GM19452 (cell line): ENCODE measurements around the gene IGFBP7.

Source experiments
- ATAC-seq: cut with Tn5 transposase; IDR thresholded peaks from one replicate; pipeline ENCODE4 v1.9.1; 2021; ENCODE audit not compliant: unreplicated experiment

Gene IGFBP7

GRCh38 chr4:57098415-57098814 is 11.8 kb downstream of the IGFBP7 start:
- ATAC-seq: no peak

- ATAC-seq: no peak
These were observed 12.5 kb downstream of the IGFBP7 start for GRCh38 chr4:57097711-57098110.

- ATAC-seq: no peak
These were observed 14.2 kb downstream of the IGFBP7 start for GRCh38 chr4:57095956-57096355.

- ATAC-seq: no peak
These were observed 14.9 kb downstream of the IGFBP7 start for GRCh38 chr4:57095245-57095644.

- ATAC-seq: no peak
These were observed 15.4 kb downstream of the IGFBP7 start for GRCh38 chr4:57094832-57095223.

- no peak for ATAC-seq
These were observed 16.0 kb downstream of the IGFBP7 start for GRCh38 chr4:57093845-57094831.

- ATAC-seq: no peak
These were observed 18.5 kb downstream of the IGFBP7 start for GRCh38 chr4:57091657-57092162.

GRCh38 chr4:57090079-57090478 is 20.1 kb downstream of the IGFBP7 start:
- no peak for ATAC-seq

- no peak for ATAC-seq
These were observed 20.6 kb downstream of the IGFBP7 start for GRCh38 chr4:57089549-57089948.

- no peak for ATAC-seq
These were observed 24.0 kb downstream of the IGFBP7 start for GRCh38 chr4:57086031-57086723.

- no peak for ATAC-seq
These were observed 24.9 kb downstream of the IGFBP7 start for GRCh38 chr4:57085278-57085677.

- ATAC-seq: no peak
These were observed 25.8 kb downstream of the IGFBP7 start for GRCh38 chr4:57084360-57084759.

GRCh38 chr4:57083090-57083489 is 27.1 kb downstream of the IGFBP7 start:
- ATAC-seq: no peak

GRCh38 chr4:57081651-57082621 is 28.2 kb downstream of the IGFBP7 start:
- no peak for ATAC-seq

- no peak for ATAC-seq
These were observed 29.2 kb downstream of the IGFBP7 start for GRCh38 chr4:57080781-57081650.

GRCh38 chr4:57078685-57079521 is 31.3 kb downstream of the IGFBP7 start:
- no peak for ATAC-seq

- no peak for ATAC-seq
These were observed 32.4 kb downstream of the IGFBP7 start for GRCh38 chr4:57077550-57078343.

- no peak for ATAC-seq
These were observed 33.5 kb downstream of the IGFBP7 start for GRCh38 chr4:57076646-57077045.
